Ovary (tissue), 3 donors: ENCODE results near the gene SFXN5.

Experiments used
- POLR2A ChIP-seq: fragments of 450-650 bp; IDR thresholded peaks from one replicate; pipeline ENCODE4 v1.6.1; 2017; ENCODE audit warnings: antibody characterized with exemption, mild to moderate bottlenecking, moderate library complexity
- TF ChIP-seq, protein P1 (sequence below), 3 donors: fragments of 450-650 bp in 2 of 3; fragments of 200-600 bp in 1 of 3; IDR thresholded peaks; one replicate each; pipeline versions ENCODE4 v1.5.1 to v1.8.0; 2016 to 2022; ENCODE audit warnings: antibody characterized with exemption in 3 of 3, mild to moderate bottlenecking in 1 of 3
- donor health status: DM: no; HTN: no; CAD: no.

DNA sequence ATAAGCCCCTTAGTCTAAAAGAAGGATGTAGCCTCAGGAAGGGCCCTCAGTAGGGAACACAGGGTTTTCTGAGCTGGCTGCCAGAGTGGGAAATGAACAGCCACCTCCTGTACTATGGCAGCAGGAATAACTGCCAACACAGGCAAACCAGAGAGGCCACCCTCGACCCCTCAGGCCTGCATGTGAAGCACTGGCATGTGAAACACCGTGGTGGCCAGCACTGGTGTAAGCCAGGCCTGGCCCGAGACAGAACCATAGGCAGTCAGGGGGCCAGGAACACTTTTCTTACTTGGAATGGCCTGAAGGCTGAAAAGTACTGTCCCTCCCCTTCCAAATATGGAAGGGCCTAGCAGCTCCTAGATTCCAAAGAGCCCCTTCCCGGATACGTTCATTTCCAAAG, 28.2 kb downstream of the SFXN5 start:
- TF ChIP-seq, protein P1, sequence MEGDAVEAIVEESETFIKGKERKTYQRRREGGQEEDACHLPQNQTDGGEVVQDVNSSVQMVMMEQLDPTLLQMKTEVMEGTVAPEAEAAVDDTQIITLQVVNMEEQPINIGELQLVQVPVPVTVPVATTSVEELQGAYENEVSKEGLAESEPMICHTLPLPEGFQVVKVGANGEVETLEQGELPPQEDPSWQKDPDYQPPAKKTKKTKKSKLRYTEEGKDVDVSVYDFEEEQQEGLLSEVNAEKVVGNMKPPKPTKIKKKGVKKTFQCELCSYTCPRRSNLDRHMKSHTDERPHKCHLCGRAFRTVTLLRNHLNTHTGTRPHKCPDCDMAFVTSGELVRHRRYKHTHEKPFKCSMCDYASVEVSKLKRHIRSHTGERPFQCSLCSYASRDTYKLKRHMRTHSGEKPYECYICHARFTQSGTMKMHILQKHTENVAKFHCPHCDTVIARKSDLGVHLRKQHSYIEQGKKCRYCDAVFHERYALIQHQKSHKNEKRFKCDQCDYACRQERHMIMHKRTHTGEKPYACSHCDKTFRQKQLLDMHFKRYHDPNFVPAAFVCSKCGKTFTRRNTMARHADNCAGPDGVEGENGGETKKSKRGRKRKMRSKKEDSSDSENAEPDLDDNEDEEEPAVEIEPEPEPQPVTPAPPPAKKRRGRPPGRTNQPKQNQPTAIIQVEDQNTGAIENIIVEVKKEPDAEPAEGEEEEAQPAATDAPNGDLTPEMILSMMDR (IDR thresholded peaks at IDR 0.05): no peak
- TF ChIP-seq POLR2A: no peak
